GM12878 (cell line): ENCODE measurements around the gene SIL1. TPM values are rescaled to one million over a fixed set of nuclear protein-coding genes. Genes with fewer than 3 reads are reported as not detected.
A peak's percentile ranks its signal among the peaks of the same experiment; 100 is the strongest.

ENCODE experiments used
- ATAC-seq: fragments of 200-7000 bp; cut with Tn5 transposase; 3 replicates; pipeline ENCODE4 v1.9.1; 2020; ENCODE audit warnings: mild to moderate bottlenecking, moderate library complexity
- BruUV-seq: library from RNA; stranded (reverse); fragments of 400-500 nt; replicated peaks from 2 replicates; lab custom pipeline; 2021; lab: Mats Ljungman, UMichigan
- CTCF ChIA-PET: fragments of 300-600 bp; sonication (Branson Sonifier 250); formaldehyde crosslinking; extraction: SDS; loops from one replicate; lab custom pipeline; 2021; ENCODE audit warnings: inconsistent platforms; lab: Yijun Ruan, JAX
- POLR2A ChIA-PET: fragments of 350-600 bp; formaldehyde crosslinking; extraction: SDS; loops from one replicate; lab custom pipeline; 2021; ENCODE audit warnings: inconsistent platforms; lab: Charles Lee
- RAD21 ChIA-PET: fragments of 300-600 bp; sonication (Branson Sonifier 250); formaldehyde crosslinking; loops from one replicate; lab custom pipeline; 2023; ENCODE audit warnings: antibody characterized with exemption; ENCODE audit not compliant: unreplicated experiment; lab: Charles Lee
- SMC1A ChIA-PET: fragments of 300-600 bp; sonication (Branson Sonifier 250); formaldehyde crosslinking; loops from one replicate; lab custom pipeline; 2023; ENCODE audit not compliant: unreplicated experiment, uncharacterized antibody; lab: Charles Lee
- DNase-seq: peaks from one replicate; pipeline ENCODE4 v3.0.0-alpha.2; 2011; ENCODE audit warnings: low read depth, low spot score
- FAIRE-seq: peaks from 3 replicates; lab custom pipeline; 2011; peaks lifted over from hg19 to GRCh38; lab: Jason Lieb, UNC
- H2AFZ ChIP-seq: 2 replicates; pipeline ENCODE4 v1.6.0; 2011; ENCODE audit warnings: low read depth, low read length, control low read depth; ENCODE audit not compliant: control insufficient read depth
- H3K27ac ChIP-seq: 2 replicates; pipeline ENCODE4 v1.5.1; 2011; ENCODE audit warnings: control low read depth; ENCODE audit not compliant: control insufficient read depth, insufficient read depth
- H3K27me3 ChIP-seq, 2 experiments: replicated peaks in 1 of 2; 2 replicates each; pipeline versions ENCODE4 v1.6.0 to v1.6.1; 2011; ENCODE audit warnings: low read length in 1 of 2; ENCODE audit not compliant: control insufficient read depth in 2 of 2, insufficient read depth in 2 of 2
- H3K36me3 ChIP-seq, 2 experiments: 2 replicates each; pipeline ENCODE4 v1.5.1; 2011; ENCODE audit warnings: low read length in 1 of 2; ENCODE audit not compliant: control insufficient read depth in 2 of 2, insufficient read depth in 2 of 2
- H3K4me1 ChIP-seq: 2 replicates; pipeline ENCODE4 v1.6.1; 2011; ENCODE audit warnings: mild to moderate bottlenecking, low read length, moderate library complexity, mixed read lengths; ENCODE audit not compliant: control insufficient read depth, insufficient read depth
- H3K4me2 ChIP-seq: 2 replicates; pipeline ENCODE4 v1.6.0; 2011; ENCODE audit warnings: control low read depth; ENCODE audit not compliant: control insufficient read depth, insufficient read depth
- H3K4me3 ChIP-seq: fragments of 200-600 bp; sonication (generic); 2 replicates; pipeline ENCODE4 v1.5.1; 2016
- H3K79me2 ChIP-seq: 2 replicates; pipeline ENCODE4 v1.6.0; 2011; ENCODE audit warnings: low read length; ENCODE audit not compliant: control insufficient read depth, insufficient read depth
- H3K9ac ChIP-seq: 2 replicates; pipeline ENCODE4 v1.8.0; 2011; ENCODE audit warnings: low read length, control low read depth, mixed read lengths; ENCODE audit not compliant: control insufficient read depth, insufficient read depth
- H3K9me3 ChIP-seq: replicated peaks from 3 replicates; pipeline ENCODE4 v1.5.1; 2011; ENCODE audit warnings: mild to moderate bottlenecking, low read length; ENCODE audit not compliant: control insufficient read depth, insufficient read depth
- H4K20me1 ChIP-seq: 2 replicates; pipeline ENCODE4 v1.6.0; 2011; ENCODE audit not compliant: control insufficient read depth, insufficient read depth
- TCF12 ChIP-seq: IDR thresholded peaks from 2 replicates; pipeline ENCODE4 v1.6.1; 2011; ENCODE audit warnings: low read depth, mild to moderate bottlenecking, low read length
- TCF3 ChIP-seq: IDR thresholded peaks from 2 replicates; pipeline ENCODE4 v1.6.1; 2012; ENCODE audit warnings: low read depth, mild to moderate bottlenecking, low read length, borderline replicate concordance; ENCODE audit not compliant: insufficient read depth
- WGBS: methylation state at CpG from one replicate; pipeline ENCODE4 v1.1.6; 2016; ENCODE audit warnings: low lambda C conversion rate; ENCODE audit not compliant: insufficient replicate concordance, insufficient coverage; ENCODE audit errors: missing lambda C conversion rate; 5-methylcytosine and 5-hydroxymethylcytosine counted together
- in situ Hi-C: fragments of 300-500 bp; cut with MboI; formaldehyde crosslinking; loops from 9 replicates; pipeline ENCODE4 v1.14.3; 2018; ENCODE audit warnings: mixed read lengths
- intact Hi-C: fragments of 100-400 bp; cut with micrococcal nuclease; formaldehyde crosslinking; loops from one replicate; pipeline ENCODE4 v1.14.2; 2022; ENCODE audit not compliant: unreplicated experiment
- polyA plus RNA-seq, 11 experiments: library from polyadenylated mRNA; depleted of rRNA in 4 of 11; unstranded in 6 of 11; stranded (reverse) in 5 of 11; fragments of >200 nt; fragmentation: Nextera tagmentation in 4 of 11; fragmentation: Illumina TruSeq in 1 of 11; extraction: Ambion mirVana in 4 of 11; extraction: Trizol in 1 of 11; gene quantifications; 1 replicate in 1 of 11; 2 replicates in 10 of 11; pipeline versions ENCODE4 v1.2.1 to v1.2.3, GENCODE V29; 2011 to 2016; ENCODE audit warnings: inconsistent platforms in 2 of 11, missing spikeins in 2 of 11, low read depth in 1 of 11
- total RNA-seq, 4 experiments: library from RNA; depleted of rRNA in 3 of 4; stranded (reverse); fragments of >200 nt in 3 of 4; fragmentation: Illumina TruSeq in 1 of 4; extraction: Trizol in 1 of 4; gene quantifications; 2 replicates each; pipeline versions ENCODE4 v1.2.1 to v1.2.3, GENCODE V29; 2013 to 2021
- TF ChIP-seq, protein P1 (sequence below): fragments of 450-650 bp; IDR thresholded peaks from 2 replicates; pipeline ENCODE4 v1.6.1; 2016; ENCODE audit warnings: mild to moderate bottlenecking

SIL1 gene
- total and polyA plus RNA-seq, 10 of the 15 experiments (the other 5 are each of a cell fraction or from before 2014, with no cell fraction given) = 4.1 to 49.8 (median 29.4) TPM

DNA sequence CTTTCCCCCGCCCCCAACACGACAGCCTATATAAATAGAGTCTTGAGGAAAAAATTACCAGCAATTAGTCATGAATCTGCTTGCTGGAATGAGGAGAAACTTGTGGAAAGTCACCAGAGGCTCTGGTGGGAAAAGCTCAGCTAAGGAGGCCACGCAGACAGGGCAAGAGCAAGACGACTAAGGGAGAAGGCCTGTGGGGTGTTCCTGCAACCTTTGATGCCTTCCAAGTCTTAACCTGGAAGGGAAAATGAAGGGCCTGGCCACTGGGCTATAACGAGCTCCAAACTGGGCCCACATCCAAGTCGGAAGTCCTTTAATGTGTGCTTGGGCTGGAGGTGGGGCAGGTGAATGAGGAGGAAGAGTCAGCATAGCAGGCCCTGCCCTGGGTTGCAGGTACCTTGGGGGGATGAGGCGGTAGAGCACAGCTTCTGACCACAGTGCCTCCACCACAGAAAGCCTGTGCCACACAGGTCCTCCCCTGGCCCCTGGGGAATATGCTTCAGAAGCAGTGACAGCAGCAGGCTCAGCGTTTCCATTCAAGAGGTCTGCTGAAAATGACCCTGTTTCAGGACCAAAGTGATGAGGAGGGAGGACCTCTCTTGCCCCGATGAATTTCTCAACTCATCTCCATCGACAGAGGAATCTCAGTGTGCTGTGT lies 230.2 kb downstream of the SIL1 start:
- no peak for FAIRE-seq
- ATAC-seq = peak; percentile 22; the same call in 1 of the 3 replicates
- BruUV-seq = no TSS peak
- Histone ChIP-seq H3K9me3 (no peaks in the 10 kb centered on the region), H2AFZ (no peak overlapping the region), H3K27ac (no peak overlapping the region), H4K20me1 (no peaks in the 10 kb centered on the region), H3K27me3 (no peaks in the 10 kb centered on the region), H3K79me2 (no peaks in the 10 kb centered on the region), H3K36me3 (peaks cover 0 to 6% of the 10 kb centered on the region in 2 experiments; a peak in 1 of 4 replicates), H3K4me3 (no peak overlapping the region), H3K9ac (no peak overlapping the region), H3K4me1 (no peaks in the 10 kb centered on the region), H3K4me2 (no peak overlapping the region)
- no peak for DNase-seq
- CTCF ChIA-PET = no interaction called here
- intact Hi-C loops = no loop called here
- WGBS = 85% methylated on average over 10 of the region's 10 CpGs
- TF ChIP-seq TCF3 = no peak
- no peak for TF ChIP-seq TCF12
- TF ChIP-seq, protein P1, sequence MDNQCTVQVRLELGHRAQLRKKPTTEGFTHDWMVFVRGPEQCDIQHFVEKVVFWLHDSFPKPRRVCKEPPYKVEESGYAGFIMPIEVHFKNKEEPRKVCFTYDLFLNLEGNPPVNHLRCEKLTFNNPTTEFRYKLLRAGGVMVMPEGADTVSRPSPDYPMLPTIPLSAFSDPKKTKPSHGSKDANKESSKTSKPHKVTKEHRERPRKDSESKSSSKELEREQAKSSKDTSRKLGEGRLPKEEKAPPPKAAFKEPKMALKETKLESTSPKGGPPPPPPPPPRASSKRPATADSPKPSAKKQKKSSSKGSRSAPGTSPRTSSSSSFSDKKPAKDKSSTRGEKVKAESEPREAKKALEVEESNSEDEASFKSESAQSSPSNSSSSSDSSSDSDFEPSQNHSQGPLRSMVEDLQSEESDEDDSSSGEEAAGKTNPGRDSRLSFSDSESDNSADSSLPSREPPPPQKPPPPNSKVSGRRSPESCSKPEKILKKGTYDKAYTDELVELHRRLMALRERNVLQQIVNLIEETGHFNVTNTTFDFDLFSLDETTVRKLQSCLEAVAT = no peak
- SMC1A ChIA-PET = interaction anchor here (2.3 kb wide), 1 partner anchor 8 kb away, joined by 8 read pairs; no protein-coding TSS in a partner anchor
- in situ Hi-C loops = no loop called here
- POLR2A ChIA-PET = no interaction called here
- RAD21 ChIA-PET = no interaction called here
